NCI-H446 (cell line): ENCODE data around the gene HOXC10.

Experiments used
- DNase-seq, 2 experiments: peaks; one replicate each; lab custom pipeline; 2025; lab: John Stamatoyannopoulos, UW

The HOXC10 gene

DNA sequence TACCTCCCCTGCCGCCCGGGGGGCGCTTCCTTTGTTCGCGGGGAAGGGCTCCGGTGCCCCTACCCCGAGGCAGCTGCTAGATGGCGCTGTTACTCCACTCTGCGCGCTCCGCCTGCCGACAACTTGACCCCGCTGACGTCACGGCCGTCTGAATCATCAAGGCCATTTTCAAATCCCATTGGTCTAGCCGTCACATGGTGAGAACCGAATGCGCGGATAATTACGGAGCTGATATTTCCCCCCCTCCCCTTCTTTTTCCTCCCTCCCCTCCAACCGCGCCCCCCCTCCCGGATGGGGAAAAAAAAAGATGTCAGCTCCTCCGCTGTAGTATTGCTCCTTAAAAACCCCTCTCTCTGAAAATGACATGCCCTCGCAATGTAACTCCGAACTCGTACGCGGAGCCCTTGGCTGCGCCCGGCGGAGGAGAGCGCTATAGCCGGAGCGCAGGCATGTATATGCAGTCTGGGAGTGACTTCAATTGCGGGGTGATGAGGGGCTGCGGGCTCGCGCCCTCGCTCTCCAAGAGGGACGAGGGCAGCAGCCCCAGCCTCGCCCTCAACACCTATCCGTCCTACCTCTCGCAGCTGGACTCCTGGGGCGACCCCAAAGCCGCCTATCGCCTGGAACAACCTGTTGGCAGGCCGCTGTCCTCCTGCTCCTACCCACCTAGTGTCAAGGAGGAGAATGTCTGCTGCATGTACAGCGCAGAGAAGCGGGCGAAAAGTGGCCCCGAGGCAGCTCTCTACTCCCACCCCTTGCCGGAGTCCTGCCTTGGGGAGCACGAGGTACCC is at the start of gene HOXC10:
TSS of gene HOXC10 (plus strand) at position 246 of the 791 bp plus-strand sequence. CDS start at position 360, 114 bp downstream.
- DNase-seq, result peak; percentile 81 to 96

DNA sequence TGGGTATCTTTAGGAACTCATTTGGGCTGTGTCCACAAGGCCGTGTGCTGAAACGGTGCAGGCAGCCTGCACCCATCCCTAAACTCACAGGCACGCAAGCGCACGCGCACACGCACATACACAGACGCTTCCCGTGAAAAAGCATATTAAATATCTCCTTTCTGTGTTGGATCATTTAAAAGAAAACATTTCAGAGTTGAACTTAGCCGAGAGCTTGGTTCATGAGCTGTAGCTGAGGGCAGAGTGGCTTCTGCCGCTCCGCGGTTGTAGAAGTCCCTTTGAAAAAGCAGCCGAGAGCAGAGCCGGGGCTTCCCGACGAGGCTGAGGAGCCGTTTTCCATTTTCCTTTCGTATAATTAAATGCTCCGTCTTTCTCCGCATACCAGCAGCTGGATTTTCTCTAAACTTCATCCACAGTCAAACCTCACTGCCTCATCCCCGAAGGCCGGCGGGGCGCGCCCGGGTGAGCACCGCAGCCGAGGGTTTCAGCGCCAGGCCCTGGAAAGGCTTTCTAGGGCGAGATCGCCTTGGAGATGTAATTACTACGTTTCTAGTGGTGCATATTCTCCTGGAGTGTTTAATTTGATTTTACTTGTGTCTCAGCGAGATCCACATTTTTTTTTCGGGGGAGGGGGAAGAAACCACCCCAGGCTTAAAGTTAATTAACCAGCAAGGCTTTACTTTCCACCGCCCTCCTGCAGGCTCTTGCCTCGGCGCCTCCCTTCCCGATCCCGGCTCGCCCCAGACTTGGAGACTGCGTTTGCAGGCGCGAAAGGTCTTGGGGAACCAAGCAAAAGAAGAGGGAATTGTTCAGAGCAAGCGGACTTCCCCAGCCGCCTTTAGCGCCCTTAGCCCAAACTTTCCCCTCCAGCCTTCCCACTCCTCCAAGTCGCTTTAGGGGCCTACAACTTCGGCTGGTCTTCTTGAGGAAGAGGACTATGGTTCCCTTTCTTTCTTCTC is 49.3 kb upstream of the HOXC10 start:
- no peak for DNase-seq

- no peak for DNase-seq
Observed at GRCh38 chr12:53937099-53937498, 47.8 kb upstream of the HOXC10 start.

GRCh38 chr12:53937596-53938325 is 47.2 kb upstream of the HOXC10 start:
- no peak for DNase-seq

- peak; percentile 96 to 97 for DNase-seq
Observed at GRCh38 chr12:53938326-53939140, 46.4 kb upstream of the HOXC10 start, which contains the start of gene HOXC13. HOXC13 (plus strand) TSS chr12:53938831; CDS start chr12:53938907, 76 bp downstream.

DNA sequence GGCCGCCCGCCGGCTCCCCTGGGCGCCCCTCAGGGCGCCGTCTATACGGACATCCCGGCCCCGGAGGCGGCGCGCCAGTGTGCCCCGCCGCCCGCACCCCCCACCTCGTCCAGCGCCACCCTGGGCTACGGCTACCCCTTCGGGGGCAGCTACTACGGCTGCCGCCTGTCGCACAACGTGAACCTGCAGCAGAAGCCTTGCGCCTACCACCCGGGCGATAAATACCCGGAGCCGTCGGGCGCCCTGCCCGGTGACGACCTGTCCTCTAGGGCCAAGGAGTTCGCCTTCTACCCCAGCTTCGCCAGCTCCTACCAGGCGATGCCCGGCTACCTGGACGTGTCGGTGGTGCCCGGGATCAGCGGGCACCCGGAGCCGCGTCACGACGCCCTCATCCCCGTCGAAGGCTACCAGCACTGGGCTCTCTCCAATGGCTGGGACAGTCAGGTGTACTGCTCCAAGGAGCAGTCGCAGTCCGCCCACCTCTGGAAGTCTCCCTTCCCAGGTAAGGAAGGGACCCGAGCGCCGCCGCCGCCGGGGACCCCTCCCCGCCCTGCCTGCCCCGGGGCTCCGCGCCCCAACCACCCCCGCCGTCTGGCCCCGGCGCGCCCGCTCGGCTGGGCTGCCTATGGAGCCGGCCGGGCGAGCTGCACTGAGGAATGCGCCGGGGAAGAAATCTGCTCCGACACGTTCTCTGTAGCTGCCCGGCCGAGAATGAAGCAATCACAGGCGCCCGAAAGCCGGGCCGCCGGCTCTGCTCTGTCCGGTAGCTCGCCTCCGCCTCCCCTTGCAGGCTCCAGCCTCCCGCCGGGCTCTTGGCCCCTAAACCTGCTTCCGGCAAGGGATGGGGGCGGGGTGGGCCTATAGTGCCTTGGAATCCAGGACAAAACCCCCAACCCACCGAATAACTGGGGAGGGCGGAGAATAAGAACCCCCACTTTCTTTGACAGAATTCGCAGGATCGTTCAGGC is 45.5 kb upstream of the HOXC10 start:
- DNase-seq, result no peak

GRCh38 chr12:53940443-53941014 is 44.4 kb upstream of the HOXC10 start:
- DNase-seq, result no peak

DNA sequence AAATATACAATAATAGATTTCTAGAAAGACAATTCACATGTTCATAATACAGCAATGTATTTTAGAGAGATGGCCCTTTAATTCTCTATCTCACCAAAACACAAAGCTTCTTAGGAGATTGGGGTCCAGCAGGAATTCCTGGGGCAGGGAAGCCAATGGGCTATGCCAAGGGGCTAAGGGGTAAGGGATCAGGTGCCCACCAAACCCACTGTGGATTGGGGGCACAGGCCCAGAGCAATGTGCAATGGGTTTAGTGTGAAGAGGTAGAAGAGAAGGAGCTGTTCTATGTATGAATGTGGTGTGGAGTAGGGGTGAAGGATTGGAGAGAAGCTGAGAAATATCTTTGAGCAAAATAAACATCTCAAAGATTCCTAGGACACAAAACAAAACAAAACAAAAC is 43.8 kb upstream of the HOXC10 start:
- no peak for DNase-seq

DNA sequence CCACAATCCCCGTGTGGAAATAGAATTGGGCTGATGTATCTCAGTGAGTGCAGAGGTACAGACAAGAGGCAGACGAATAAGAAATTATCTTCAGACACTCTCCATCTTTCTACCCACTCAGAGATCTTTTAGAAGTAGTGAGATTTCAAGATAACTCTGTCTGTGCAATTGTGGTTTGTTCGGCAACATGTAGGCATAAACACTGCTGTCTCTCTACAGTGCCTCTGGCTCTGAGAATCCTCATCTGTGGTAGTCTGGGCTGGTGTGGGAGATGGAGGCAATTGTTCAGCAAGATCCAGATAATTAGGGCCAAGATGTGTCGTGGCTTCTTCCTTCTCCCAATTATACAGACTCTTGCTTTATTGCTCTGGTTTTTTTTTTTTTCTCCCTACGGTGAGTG is 43.2 kb upstream of the HOXC10 start:
- no peak for DNase-seq

DNA sequence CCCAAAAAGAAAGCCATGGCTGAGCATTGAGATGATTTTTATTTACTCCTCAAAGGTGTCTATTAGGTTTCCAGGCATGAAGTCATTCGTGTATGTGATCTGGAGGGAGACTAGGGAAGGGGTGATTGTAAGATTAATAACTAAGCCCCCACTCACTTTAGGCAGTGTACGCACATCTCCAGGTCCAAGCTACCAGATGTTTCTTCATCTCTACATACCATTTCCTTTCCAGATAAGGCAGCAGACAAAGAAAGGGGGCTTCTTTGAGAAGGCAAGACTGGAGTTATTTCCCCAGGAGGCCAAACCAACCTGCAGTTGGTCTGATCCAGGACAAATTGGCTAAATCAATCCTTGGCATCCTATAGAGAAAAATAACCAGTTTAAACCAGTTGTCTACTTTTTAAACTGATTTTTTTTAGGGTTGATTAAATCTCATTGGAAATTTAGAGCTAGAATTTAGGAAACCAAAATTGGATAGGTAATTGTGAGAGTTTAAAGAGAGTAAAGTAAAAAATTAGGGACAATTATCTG is 42.4 kb upstream of the HOXC10 start:
- no peak for DNase-seq

- no peak for DNase-seq
Observed at GRCh38 chr12:53944209-53944608, 40.7 kb upstream of the HOXC10 start.

- no peak for DNase-seq
Observed at GRCh38 chr12:53944907-53945847, 39.8 kb upstream of the HOXC10 start.

DNA sequence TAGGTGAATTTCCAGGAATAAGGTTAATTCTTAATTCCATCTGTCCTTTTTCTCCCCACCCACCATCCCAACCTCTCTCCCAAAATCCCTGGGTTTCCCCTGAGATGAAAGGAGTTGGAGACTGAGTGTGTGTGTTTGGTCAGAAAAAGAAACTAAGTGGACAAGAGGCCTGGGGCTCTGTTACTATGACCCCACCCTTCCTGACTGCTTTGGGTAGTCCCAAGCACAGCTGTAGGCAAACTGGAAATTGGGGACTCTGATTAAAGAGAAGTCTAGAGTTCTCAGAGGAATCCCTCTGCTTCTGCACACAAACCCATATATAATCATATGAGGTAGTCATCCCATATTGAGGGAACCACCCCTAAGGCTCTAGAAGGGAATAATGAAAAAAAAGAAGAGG is 37.2 kb upstream of the HOXC10 start:
- DNase-seq, result no peak

- DNase-seq, result no peak
Observed at GRCh38 chr12:53948650-53949593, 36.0 kb upstream of the HOXC10 start.

- DNase-seq, result no peak
Observed at GRCh38 chr12:53949631-53950436, 35.1 kb upstream of the HOXC10 start.

DNA sequence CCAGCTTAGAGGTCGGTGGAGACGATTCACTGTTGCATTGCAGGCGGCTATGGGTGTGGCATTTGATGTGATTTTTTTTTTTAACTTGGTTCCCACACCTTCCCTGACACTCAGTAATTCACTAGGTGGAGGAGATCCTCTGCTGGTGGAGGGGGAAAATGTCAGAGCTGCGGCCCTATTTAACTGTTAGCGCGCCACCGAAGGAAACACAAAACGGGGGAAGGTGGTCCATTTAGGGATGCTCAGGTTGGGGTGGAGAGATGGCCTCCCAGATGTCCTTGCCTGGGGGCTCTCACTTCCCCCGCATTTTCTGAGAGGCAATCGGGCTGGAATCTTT is 34.5 kb upstream of the HOXC10 start:
- no peak for DNase-seq
